Duodenal mucosa (tissue), 2 donors: ENCODE data around the gene BTBD9.

Experiments
- H3K27ac ChIP-seq: one replicate; pipeline ENCODE4 v1.7.0; 2013; ENCODE audit warnings: low read depth, low read length
- H3K27me3 ChIP-seq, 2 donors: one replicate each; pipeline ENCODE4 v1.7.0; 2013; ENCODE audit warnings: low read length in 2 of 2, control low read depth in 1 of 2; ENCODE audit not compliant: insufficient read depth in 2 of 2, control insufficient read depth in 1 of 2
- H3K36me3 ChIP-seq, 2 donors: one replicate each; pipeline ENCODE4 v1.7.0; 2013; ENCODE audit warnings: low read length in 2 of 2, control low read depth in 1 of 2; ENCODE audit not compliant: insufficient read depth in 2 of 2, control insufficient read depth in 1 of 2
- H3K4me1 ChIP-seq, 2 donors: one replicate each; pipeline ENCODE4 v1.7.0; 2013; ENCODE audit warnings: low read length in 2 of 2, control low read depth in 1 of 2; ENCODE audit not compliant: insufficient read depth in 2 of 2, control insufficient read depth in 1 of 2
- H3K4me3 ChIP-seq, 2 donors: one replicate each; pipeline ENCODE4 v1.7.0; 2013; ENCODE audit warnings: low read length in 2 of 2, low read depth in 1 of 2
- H3K9ac ChIP-seq, 2 donors: one replicate each; pipeline ENCODE4 v1.7.0; 2013; ENCODE audit warnings: low read length in 2 of 2, low read depth in 1 of 2
- H3K9me3 ChIP-seq, 2 donors: one replicate each; pipeline ENCODE4 v1.7.0; 2013; ENCODE audit warnings: low read length in 2 of 2, control low read depth in 1 of 2; ENCODE audit not compliant: control insufficient read depth in 1 of 2

Gene BTBD9

GRCh38 chr6:38161331-38161730, 478.4 kb downstream of the BTBD9 start:
- H3K36me3 ChIP-seq: peaks cover 0 to 5% of the 10 kb centered on the region in 2 donors
- H3K9me3 ChIP-seq: no peaks in the 10 kb centered on the region
- H3K9ac ChIP-seq: no peak overlapping the region
- H3K4me3 ChIP-seq: no peak overlapping the region
- peaks cover 9 to 10% of the 10 kb centered on the region in 2 donors for H3K4me1 ChIP-seq
- no peak overlapping the region for H3K27ac ChIP-seq
- H3K27me3 ChIP-seq: no peaks in the 10 kb centered on the region

- Histone ChIP-seq H3K9ac (no peak overlapping the region), H3K4me3 (no peak overlapping the region), H3K4me1 (peaks cover 9 to 10% of the 10 kb centered on the region in 2 donors), H3K27ac (no peak overlapping the region), H3K36me3 (peaks cover 0 to 5% of the 10 kb centered on the region in 2 donors), H3K27me3 (no peaks in the 10 kb centered on the region), H3K9me3 (no peaks in the 10 kb centered on the region)
These were observed 478.9 kb downstream of the BTBD9 start for GRCh38 chr6:38160831-38161230.

- H3K4me1 ChIP-seq: peaks cover 9 to 10% of the 10 kb centered on the region in 2 donors
- peaks cover 0 to 5% of the 10 kb centered on the region in 2 donors for H3K36me3 ChIP-seq
- no peak overlapping the region for H3K9ac ChIP-seq
- no peaks in the 10 kb centered on the region for H3K9me3 ChIP-seq
- no peaks in the 10 kb centered on the region for H3K27me3 ChIP-seq
- H3K4me3 ChIP-seq: no peak overlapping the region
- no peak overlapping the region for H3K27ac ChIP-seq
These were observed 480.1 kb downstream of the BTBD9 start for GRCh38 chr6:38159596-38159995.

GRCh38 chr6:38158762-38159350, 480.9 kb downstream of the BTBD9 start:
- Histone ChIP-seq H3K9me3 (no peaks in the 10 kb centered on the region), H3K27ac (no peak overlapping the region), H3K4me1 (peaks cover 4 to 5% of the 10 kb centered on the region in 2 donors), H3K27me3 (no peaks in the 10 kb centered on the region), H3K36me3 (peaks cover 0 to 7% of the 10 kb centered on the region in 2 donors), H3K9ac (no peak overlapping the region), H3K4me3 (no peak overlapping the region)

- no peaks in the 10 kb centered on the region for H3K27me3 ChIP-seq
- no peaks in the 10 kb centered on the region for H3K4me1 ChIP-seq
- H3K27ac ChIP-seq: no peak overlapping the region
- H3K4me3 ChIP-seq: no peak overlapping the region
- H3K36me3 ChIP-seq: peaks cover 0 to 13% of the 10 kb centered on the region in 2 donors
- no peaks in the 10 kb centered on the region for H3K9me3 ChIP-seq
- no peak overlapping the region for H3K9ac ChIP-seq
These were observed 481.8 kb downstream of the BTBD9 start for GRCh38 chr6:38157905-38158304.

GRCh38 chr6:38156818-38157565, 482.7 kb downstream of the BTBD9 start:
- Histone ChIP-seq H3K9ac (no peak overlapping the region), H3K4me3 (no peak overlapping the region), H3K27me3 (no peaks in the 10 kb centered on the region), H3K9me3 (no peaks in the 10 kb centered on the region), H3K27ac (no peak overlapping the region), H3K36me3 (peaks cover 0 to 18% of the 10 kb centered on the region in 2 donors), H3K4me1 (no peaks in the 10 kb centered on the region)

- Histone ChIP-seq H3K36me3 (peaks cover 1 to 28% of the 10 kb centered on the region in 2 donors), H3K4me3 (no peak overlapping the region), H3K27ac (no peak overlapping the region), H3K27me3 (no peaks in the 10 kb centered on the region), H3K9ac (no peak overlapping the region), H3K9me3 (no peaks in the 10 kb centered on the region), H3K4me1 (no peaks in the 10 kb centered on the region)
These were observed 484.0 kb downstream of the BTBD9 start for GRCh38 chr6:38155621-38156204.

GRCh38 chr6:38155144-38155543, 484.6 kb downstream of the BTBD9 start:
- no peak overlapping the region for H3K27ac ChIP-seq
- H3K27me3 ChIP-seq: no peaks in the 10 kb centered on the region
- no peaks in the 10 kb centered on the region for H3K9me3 ChIP-seq
- H3K36me3 ChIP-seq: peaks cover 5 to 27% of the 10 kb centered on the region in 2 donors
- H3K4me1 ChIP-seq: no peaks in the 10 kb centered on the region
- no peak overlapping the region for H3K9ac ChIP-seq
- H3K4me3 ChIP-seq: no peak overlapping the region

GRCh38 chr6:38154731-38155130, 485.0 kb downstream of the BTBD9 start:
- Histone ChIP-seq H3K36me3 (peaks cover 8 to 27% of the 10 kb centered on the region in 2 donors), H3K9ac (no peak overlapping the region), H3K4me1 (no peaks in the 10 kb centered on the region), H3K4me3 (no peak overlapping the region), H3K27me3 (no peaks in the 10 kb centered on the region), H3K27ac (no peak overlapping the region), H3K9me3 (no peaks in the 10 kb centered on the region)

- Histone ChIP-seq H3K27ac (no peak overlapping the region), H3K4me1 (no peaks in the 10 kb centered on the region), H3K36me3 (peaks cover 8 to 27% of the 10 kb centered on the region in 2 donors), H3K9me3 (no peaks in the 10 kb centered on the region), H3K9ac (no peak overlapping the region), H3K4me3 (no peak overlapping the region), H3K27me3 (no peaks in the 10 kb centered on the region)
These were observed 485.9 kb downstream of the BTBD9 start for GRCh38 chr6:38153798-38154345.
